GM12872 (cell line): ENCODE measurements around the gene CTNNA2.

Source experiments
- CTCF ChIP-seq: IDR thresholded peaks from 3 replicates; pipeline ENCODE4 v1.5.1; 2011; ENCODE audit warnings: low read depth, mild to moderate bottlenecking, low read length, moderate library complexity; ENCODE audit not compliant: insufficient read depth

Gene CTNNA2

GRCh38 chr2:80338794-80339193 is 825.9 kb downstream of the CTNNA2 start:
- no peak for TF ChIP-seq CTCF

- no peak for TF ChIP-seq CTCF
These were observed 827.2 kb downstream of the CTNNA2 start for GRCh38 chr2:80340022-80340421.

- no peak for TF ChIP-seq CTCF
These were observed 835.2 kb downstream of the CTNNA2 start for GRCh38 chr2:80348078-80348477.

- TF ChIP-seq CTCF, result no peak
These were observed 836.1 kb downstream of the CTNNA2 start for GRCh38 chr2:80348953-80349352.

- no peak for TF ChIP-seq CTCF
These were observed 838.4 kb downstream of the CTNNA2 start for GRCh38 chr2:80351231-80351630.

GRCh38 chr2:80354858-80355257 is 842.0 kb downstream of the CTNNA2 start:
- TF ChIP-seq CTCF, result no peak

GRCh38 chr2:80361904-80362303 is 849.1 kb downstream of the CTNNA2 start:
- TF ChIP-seq CTCF, result no peak

GRCh38 chr2:80363330-80363729 is 850.5 kb downstream of the CTNNA2 start:
- TF ChIP-seq CTCF, result no peak
